OCI-LY1 (cell line): ENCODE results near the gene DSPP.

Experiments
- H2AFZ ChIP-seq: fragments of 200-600 bp; sonication (generic), shearing (Covaris generic); 2 replicates; pipeline ENCODE4 v1.6.0; 2014; ENCODE audit warnings: antibody characterized with exemption, mild to moderate bottlenecking, low read length
- H3F3A ChIP-seq: fragments of 200-600 bp; sonication (generic), shearing (Covaris generic); 2 replicates; pipeline ENCODE4 v1.6.0; 2014; ENCODE audit warnings: mild to moderate bottlenecking, antibody characterized with exemption, low read length, moderate library complexity; ENCODE audit not compliant: insufficient read depth
- H3K27ac ChIP-seq: fragments of 200-600 bp; sonication (generic); 2 replicates; pipeline ENCODE4 v1.5.1; 2014; ENCODE audit warnings: low read length, mixed run types, mild to moderate bottlenecking, low read depth; ENCODE audit not compliant: poor library complexity, severe bottlenecking
- H3K27me3 ChIP-seq: fragments of 200-600 bp; sonication (generic); 2 replicates; pipeline ENCODE4 v1.6.0; 2014; ENCODE audit warnings: antibody characterized with exemption, mild to moderate bottlenecking, low read length, moderate library complexity; ENCODE audit not compliant: insufficient read depth
- H3K36me3 ChIP-seq: fragments of 200-600 bp; sonication (generic); 2 replicates; pipeline ENCODE4 v1.6.1; 2014; ENCODE audit warnings: mild to moderate bottlenecking, antibody characterized with exemption, low read length, moderate library complexity, mixed read lengths; ENCODE audit not compliant: insufficient read depth
- H3K4me1 ChIP-seq: fragments of 200-600 bp; sonication (generic); 2 replicates; pipeline ENCODE4 v1.5.1; 2014; ENCODE audit warnings: mild to moderate bottlenecking, low read length, moderate library complexity; ENCODE audit not compliant: insufficient read depth, severe bottlenecking
- H3K4me2 ChIP-seq: fragments of 200-600 bp; sonication (generic), shearing (Covaris generic); 2 replicates; pipeline ENCODE4 v1.6.1; 2014; ENCODE audit warnings: low read length
- H3K4me3 ChIP-seq: fragments of 200-600 bp; sonication (generic); 2 replicates; pipeline ENCODE4 v1.5.1; 2014; ENCODE audit warnings: low read length, low read depth, mild to moderate bottlenecking, mixed read lengths; ENCODE audit not compliant: poor library complexity, severe bottlenecking
- H3K79me2 ChIP-seq: fragments of 200-600 bp; shearing (Covaris generic); 2 replicates; pipeline ENCODE4 v1.6.1; 2016; ENCODE audit warnings: mixed run types, low read length, mixed read lengths; ENCODE audit not compliant: insufficient read depth
- H3K9ac ChIP-seq: fragments of 200-600 bp; sonication (generic), shearing (Covaris generic); 2 replicates; pipeline ENCODE4 v1.6.1; 2014; ENCODE audit warnings: mild to moderate bottlenecking, low read length, mixed read lengths
- H3K9me2 ChIP-seq: fragments of 200-600 bp; sonication (generic), shearing (Covaris generic); 2 replicates; pipeline ENCODE4 v1.6.1; 2014; ENCODE audit warnings: low read depth, mild to moderate bottlenecking, low read length, mixed read lengths
- H3K9me3 ChIP-seq: fragments of 200-600 bp; shearing (Covaris generic); 2 replicates; pipeline ENCODE4 v1.6.1; 2014; ENCODE audit warnings: low read length, mixed read lengths
- H4K20me1 ChIP-seq: fragments of 200-600 bp; sonication (generic), shearing (Covaris generic); 2 replicates; pipeline ENCODE4 v1.6.0; 2016; ENCODE audit warnings: mild to moderate bottlenecking, low read length; ENCODE audit not compliant: insufficient read depth
- EZH2 ChIP-seq: fragments of 200-600 bp; sonication (generic), shearing (Covaris generic); IDR thresholded peaks from 2 replicates; pipeline ENCODE4 v1.8.0; 2017; ENCODE audit warnings: borderline replicate concordance, mixed run types, mild to moderate bottlenecking, antibody characterized with exemption, low read length, moderate library complexity, mixed read lengths
- TF ChIP-seq, protein P1 (sequence below): fragments of 200-600 bp; sonication (generic), shearing (Covaris generic); IDR thresholded peaks from 2 replicates; pipeline ENCODE4 v1.5.1; 2017; ENCODE audit warnings: mild to moderate bottlenecking, antibody characterized with exemption, low read length, moderate library complexity, mixed read lengths

DSPP gene

DNA sequence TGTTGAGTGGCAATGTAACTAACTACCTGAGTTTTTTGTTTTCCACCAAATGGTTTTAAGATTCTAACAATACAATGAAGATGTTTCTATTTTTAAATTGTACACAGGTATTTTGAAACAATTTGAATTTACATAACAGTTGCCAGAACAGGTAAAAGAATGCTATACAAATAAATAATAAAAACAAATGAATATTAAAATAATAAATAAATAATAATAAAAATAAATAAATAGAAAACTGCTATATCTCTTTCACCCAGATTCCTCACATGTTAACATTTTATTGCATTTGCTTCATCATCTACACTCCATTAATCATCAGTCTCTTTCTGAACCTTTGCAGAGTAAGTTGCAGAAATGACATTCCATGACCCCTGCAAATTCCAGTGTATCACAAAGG is 32.3 kb upstream of the DSPP start:
- Histone ChIP-seq H2AFZ (no peak overlapping the region), H3F3A (no peaks in the 10 kb centered on the region), H3K4me3 (no peak overlapping the region), H3K79me2 (no peaks in the 10 kb centered on the region), H3K4me1 (no peaks in the 10 kb centered on the region), H3K9ac (no peak overlapping the region), H3K4me2 (no peak overlapping the region), H3K36me3 (no peaks in the 10 kb centered on the region), H3K27ac (no peak overlapping the region), H3K9me3 (no peaks in the 10 kb centered on the region), H3K9me2 (no peaks in the 10 kb centered on the region), H4K20me1 (no peaks in the 10 kb centered on the region), H3K27me3 (no peaks in the 10 kb centered on the region)
- no peak for TF ChIP-seq EZH2
- TF ChIP-seq, protein P1, sequence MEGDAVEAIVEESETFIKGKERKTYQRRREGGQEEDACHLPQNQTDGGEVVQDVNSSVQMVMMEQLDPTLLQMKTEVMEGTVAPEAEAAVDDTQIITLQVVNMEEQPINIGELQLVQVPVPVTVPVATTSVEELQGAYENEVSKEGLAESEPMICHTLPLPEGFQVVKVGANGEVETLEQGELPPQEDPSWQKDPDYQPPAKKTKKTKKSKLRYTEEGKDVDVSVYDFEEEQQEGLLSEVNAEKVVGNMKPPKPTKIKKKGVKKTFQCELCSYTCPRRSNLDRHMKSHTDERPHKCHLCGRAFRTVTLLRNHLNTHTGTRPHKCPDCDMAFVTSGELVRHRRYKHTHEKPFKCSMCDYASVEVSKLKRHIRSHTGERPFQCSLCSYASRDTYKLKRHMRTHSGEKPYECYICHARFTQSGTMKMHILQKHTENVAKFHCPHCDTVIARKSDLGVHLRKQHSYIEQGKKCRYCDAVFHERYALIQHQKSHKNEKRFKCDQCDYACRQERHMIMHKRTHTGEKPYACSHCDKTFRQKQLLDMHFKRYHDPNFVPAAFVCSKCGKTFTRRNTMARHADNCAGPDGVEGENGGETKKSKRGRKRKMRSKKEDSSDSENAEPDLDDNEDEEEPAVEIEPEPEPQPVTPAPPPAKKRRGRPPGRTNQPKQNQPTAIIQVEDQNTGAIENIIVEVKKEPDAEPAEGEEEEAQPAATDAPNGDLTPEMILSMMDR: no peak

DNA sequence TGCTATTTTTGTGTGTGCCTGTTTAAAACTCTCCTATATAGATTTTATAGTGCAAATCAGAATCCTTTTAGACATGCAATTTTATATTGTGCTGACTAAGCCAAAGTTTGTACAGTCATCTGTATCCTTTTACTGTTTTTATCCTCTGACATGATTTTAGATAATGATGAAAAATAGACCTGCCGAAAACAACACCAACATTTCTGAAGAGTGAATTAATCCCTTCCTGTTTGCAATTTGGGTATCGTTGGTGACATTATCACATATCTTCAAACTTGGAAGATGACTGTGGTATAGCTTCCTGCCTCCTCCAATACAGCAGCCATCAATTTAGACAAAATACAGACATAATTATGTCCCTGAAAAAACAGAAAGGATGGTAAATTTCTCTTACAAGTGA is 28.9 kb upstream of the DSPP start:
- no peaks in the 10 kb centered on the region for H3K36me3 ChIP-seq
- H3F3A ChIP-seq: no peaks in the 10 kb centered on the region
- H3K9me2 ChIP-seq: no peaks in the 10 kb centered on the region
- H3K27me3 ChIP-seq: no peaks in the 10 kb centered on the region
- no peak overlapping the region for H3K4me2 ChIP-seq
- no peak overlapping the region for H3K9ac ChIP-seq
- H4K20me1 ChIP-seq: no peaks in the 10 kb centered on the region
- H2AFZ ChIP-seq: no peak overlapping the region
- no peaks in the 10 kb centered on the region for H3K4me1 ChIP-seq
- no peaks in the 10 kb centered on the region for H3K9me3 ChIP-seq
- H3K4me3 ChIP-seq: no peak overlapping the region
- TF ChIP-seq, protein P1: no peak
- H3K79me2 ChIP-seq: no peaks in the 10 kb centered on the region
- H3K27ac ChIP-seq: no peak overlapping the region

DNA sequence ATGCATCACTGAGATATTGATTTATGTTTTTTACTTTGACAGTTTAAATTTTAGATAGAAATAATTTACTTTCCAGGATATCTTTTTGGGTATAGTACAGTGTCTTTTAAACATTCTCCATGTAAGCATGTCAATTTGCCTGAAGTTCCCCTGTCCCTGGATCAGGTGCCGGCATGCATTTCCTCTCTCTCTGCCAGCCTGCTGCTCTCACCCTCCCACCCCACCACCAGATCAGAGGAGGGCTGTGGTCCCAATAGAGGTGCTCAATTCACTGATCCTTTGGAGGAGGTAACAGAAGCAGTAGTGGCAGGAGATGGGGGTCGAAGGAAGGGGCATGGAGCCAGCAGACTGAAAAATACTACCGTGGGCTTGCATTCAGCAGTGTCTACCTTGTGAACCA is 28.3 kb upstream of the DSPP start:
- H3K27ac ChIP-seq: no peak overlapping the region
- H3K4me2 ChIP-seq: no peak overlapping the region
- H3F3A ChIP-seq: no peaks in the 10 kb centered on the region
- no peaks in the 10 kb centered on the region for H3K36me3 ChIP-seq
- no peak overlapping the region for H3K9ac ChIP-seq
- no peak overlapping the region for H2AFZ ChIP-seq
- no peaks in the 10 kb centered on the region for H3K9me2 ChIP-seq
- no peaks in the 10 kb centered on the region for H3K4me1 ChIP-seq
- H3K4me3 ChIP-seq: no peak overlapping the region
- H3K79me2 ChIP-seq: no peaks in the 10 kb centered on the region
- H3K9me3 ChIP-seq: no peaks in the 10 kb centered on the region
- no peaks in the 10 kb centered on the region for H3K27me3 ChIP-seq
- TF ChIP-seq, protein P1: no peak
- no peak for TF ChIP-seq EZH2
- no peaks in the 10 kb centered on the region for H4K20me1 ChIP-seq
